Stimulated activated CD8-positive, alpha-beta memory T cell treated with anti-CD3 and anti-CD28 coated beads, Interleukin-15, amount 100 ng/mL, for 48 hours (primary cell): ENCODE results near the gene PXMP4.
A peak's percentile ranks its signal among the peaks of the same experiment; 100 is the strongest.
"Not testable (repeated sequence)": the region's sequence is repeated elsewhere in the genome, so short reads cannot be mapped to it uniquely, and the experiment has no call there.

Experiments used
- DNase-seq, 2 donors: peaks; one replicate each; pipeline ENCODE4 v3.0.0-alpha.2; 2020; ENCODE audit warnings: low read depth in 2 of 2

The PXMP4 gene

GRCh38 chr20:33719989-33720709, at the start of gene PXMP4:
Gene PXMP4 (minus strand): TSS chr20:33720310. CDS start chr20:33720207, 103 bp downstream.
- peak; percentile 80 to 81 for DNase-seq

DNA sequence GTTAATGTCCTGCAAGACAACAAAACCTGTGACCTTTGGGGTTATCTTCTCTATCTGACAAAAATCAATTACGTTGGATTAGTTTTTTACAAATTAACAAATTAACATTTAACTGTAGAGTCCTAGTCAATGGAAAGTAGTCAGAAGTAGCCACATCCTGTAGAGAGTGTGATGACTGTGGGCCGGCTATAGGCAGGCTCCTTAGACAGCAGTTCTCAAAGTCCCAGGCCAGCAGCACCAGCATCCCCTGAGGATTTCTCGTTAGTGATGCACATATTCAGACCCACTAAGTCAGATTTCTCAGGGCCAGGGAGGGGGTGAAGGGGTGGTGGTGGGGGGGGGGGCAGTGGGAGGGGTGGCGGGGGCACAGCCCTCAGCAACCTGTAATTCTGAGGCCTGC, 48.9 kb upstream of the PXMP4 start:
- no peak for DNase-seq

DNA sequence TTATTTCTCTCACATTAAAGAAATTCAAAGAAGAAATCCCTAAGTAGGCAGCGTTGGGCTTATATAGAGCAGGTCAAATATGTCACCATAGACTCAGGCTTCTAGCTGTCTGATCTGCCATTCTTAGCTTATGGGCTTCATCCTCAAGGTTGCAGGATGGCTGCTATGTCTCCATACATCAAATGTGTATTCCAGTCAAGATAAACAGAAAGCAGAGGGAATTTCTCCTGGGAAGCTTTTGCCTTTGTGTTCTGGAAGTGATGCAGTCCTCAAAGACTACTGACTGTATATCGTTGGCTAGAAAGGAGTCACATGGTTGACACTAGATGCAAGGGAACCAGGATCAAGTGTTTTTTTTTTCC, 47.6 kb upstream of the PXMP4 start:
- no peak for DNase-seq

DNA sequence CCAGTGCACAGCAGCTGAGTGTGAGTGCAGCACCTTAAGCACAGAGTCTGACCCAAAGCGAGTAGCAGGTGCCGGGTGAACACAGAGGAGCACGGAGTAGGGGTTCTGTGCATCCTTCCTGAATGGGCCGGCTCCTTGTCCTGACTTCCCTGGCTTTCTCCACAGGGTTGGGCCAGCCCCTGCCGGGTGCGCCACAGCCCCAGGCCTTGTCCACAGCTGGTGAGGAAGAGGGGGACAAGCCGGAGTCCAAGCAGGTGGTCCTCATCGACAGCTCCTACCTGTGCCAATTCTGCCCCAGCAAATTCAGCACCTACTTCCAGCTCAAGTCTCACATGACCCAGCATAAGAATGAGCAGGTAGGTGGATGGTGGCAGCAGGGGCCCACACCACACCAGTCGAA, 46.6 kb upstream of the PXMP4 start:
- DNase-seq, result no peak

DNA sequence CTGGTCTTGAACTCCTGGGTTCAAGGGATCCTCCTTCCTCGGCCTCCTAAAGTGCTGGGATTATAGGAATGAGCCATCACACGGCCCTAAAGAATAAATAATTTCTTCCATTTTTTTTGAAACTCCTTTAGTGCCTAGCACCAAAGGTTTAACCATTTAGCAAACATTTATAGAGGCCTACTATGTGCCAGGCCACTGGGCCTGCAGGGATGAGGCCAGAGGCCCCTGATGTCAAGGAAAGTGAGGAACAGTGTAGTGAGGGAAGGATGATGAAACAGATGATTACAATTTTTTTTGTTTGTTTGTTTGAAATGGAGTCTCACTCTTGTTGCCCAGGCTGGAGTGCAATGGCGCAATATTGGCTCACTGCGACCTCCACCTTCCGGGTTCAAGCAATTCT, 45.5 kb upstream of the PXMP4 start:
- no peak for DNase-seq

DNA sequence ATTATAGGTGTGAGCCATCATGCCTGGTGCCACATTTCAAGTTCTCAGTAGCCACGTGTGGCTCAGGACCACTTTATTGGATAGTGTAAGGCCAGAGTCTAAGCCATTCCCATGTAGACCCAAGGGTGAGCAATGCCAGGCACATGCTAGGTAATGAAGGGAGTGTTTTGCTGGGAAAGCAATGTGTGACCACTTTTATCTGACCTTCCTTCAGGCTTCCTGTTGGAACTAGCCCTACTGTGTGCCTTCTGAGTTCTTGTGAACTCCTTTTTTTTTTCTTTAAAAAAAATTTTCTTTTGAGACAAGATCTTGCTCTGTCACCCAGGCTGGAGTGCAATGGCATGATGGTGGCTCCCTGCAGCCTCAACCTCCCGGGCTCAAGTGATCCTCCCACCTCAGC, 45.0 kb upstream of the PXMP4 start:
- DNase-seq, result no peak

DNA sequence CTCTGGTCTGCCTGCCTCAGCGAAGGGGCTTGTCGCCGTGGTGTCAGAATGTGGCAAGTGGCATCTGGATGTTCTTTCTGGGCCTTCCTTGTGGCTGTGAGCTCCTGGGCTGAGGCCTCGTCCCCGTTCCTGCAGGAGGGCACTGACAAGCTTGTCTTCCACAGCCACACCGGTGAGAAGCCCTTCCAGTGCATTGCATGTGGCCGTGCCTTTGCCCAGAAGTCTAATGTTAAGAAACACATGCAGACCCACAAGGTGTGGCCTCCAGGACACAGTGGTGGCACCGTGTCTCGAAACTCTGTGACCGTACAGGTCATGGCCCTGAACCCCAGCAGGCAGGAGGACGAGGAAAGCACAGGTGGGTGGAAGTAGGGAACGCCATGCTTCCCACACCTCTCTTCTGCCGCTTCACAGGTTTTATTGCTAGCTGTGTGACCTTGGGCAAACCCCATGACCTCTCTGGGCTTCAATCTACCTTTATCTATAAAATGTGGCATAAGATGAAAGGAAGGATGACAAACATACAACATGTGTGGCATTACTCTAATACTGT, 41.7 kb upstream of the PXMP4 start:
- no peak for DNase-seq

DNA sequence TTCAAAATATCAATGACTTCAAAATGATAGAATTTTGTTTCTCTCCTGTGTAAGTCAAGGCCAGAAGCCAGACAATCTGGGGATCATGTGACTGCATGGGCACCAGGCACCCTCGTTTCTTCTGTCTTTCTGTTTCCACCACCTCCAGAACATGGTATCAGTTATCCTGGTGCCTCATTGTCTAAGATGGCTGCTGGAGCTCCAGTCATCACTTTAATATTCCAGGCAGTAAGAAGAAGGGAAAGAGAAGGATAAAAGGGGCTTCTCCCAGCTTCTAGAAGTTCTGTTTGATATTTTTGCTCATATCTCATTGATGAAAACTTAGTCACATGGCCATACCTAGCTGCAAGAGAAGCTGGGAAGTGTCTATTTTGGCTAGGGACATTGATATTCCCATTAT, 37.3 kb upstream of the PXMP4 start:
- no peak for DNase-seq

DNA sequence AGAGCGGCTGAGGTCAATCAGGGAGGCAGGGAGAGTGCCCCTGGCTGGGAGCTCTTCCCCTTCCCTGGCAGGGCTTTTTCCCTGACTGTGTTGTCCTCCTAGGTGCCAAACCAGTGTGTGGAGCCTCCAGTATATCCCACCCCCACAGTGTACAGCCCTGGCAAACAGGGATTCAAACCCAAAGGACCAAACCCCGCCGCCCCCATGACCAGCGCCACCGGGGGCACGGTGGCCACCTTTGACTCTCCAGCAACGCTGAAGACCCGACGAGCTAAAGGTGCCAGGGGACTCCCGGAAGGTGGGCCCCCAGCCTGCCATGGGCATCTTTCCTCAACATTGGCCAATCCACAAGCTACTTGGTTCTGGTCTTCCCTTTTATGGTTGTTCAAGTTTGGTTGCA, 36.9 kb upstream of the PXMP4 start:
- DNase-seq, result no peak

- DNase-seq, result not testable (repeated sequence)
These were observed 35.9 kb upstream of the PXMP4 start for GRCh38 chr20:33755936-33756490.

DNA sequence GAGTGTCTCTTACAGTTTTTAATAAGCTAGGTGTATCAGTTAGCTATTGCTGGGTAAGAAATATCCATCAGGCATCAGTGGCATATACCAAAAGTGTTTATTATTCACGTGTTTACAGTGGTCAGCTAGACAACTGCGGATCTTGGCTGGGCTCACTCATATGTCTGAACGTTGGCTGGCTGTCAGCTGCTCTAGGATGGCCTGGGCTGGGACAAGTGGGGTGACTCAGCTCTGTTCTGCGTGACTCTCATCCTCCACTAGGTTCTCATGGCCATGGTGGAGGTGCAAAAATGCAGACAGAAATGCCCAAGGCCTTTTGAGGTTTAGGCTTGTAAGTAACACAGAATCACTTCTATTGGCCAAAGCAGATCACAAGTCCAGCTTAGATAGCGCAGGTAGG, 33.7 kb upstream of the PXMP4 start:
- DNase-seq, result no peak

GRCh38 chr20:33753143-33753542, 33.0 kb upstream of the PXMP4 start:
- DNase-seq, result no peak

- DNase-seq, result no peak
These were observed 31.7 kb upstream of the PXMP4 start for GRCh38 chr20:33751775-33752174.

- no peak for DNase-seq
These were observed 26.4 kb upstream of the PXMP4 start for GRCh38 chr20:33746325-33746998.

DNA sequence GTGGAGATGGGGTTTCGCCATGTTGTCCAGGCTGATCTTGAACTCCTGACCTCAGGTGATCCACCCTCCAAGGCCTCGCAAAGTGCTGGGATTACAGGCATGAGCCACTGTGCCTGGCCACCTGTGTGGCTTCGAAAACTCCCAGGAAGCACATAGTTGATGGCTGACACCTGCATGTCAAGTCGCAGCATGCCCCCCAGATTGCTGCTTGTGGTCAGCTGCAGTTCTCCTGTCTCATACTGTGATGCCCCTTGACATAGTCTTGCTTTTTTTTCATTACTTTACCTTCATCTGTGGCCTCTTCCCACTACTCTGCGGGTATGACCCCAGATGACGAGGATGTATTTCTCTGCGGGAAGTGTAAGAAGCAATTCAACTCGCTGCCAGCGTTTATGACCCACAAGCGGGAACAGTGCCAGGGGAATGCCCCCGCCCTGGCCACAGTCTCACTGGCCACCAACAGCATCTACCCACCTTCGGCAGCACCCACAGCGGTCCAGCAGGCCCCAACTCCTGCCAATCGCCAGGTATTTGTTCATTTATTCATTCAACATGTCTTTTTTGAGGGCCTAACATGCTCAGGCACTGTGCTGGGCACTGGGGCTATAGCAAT, 24.8 kb upstream of the PXMP4 start:
- DNase-seq, result no peak

GRCh38 chr20:33744181-33744580, 24.1 kb upstream of the PXMP4 start:
- no peak for DNase-seq

GRCh38 chr20:33740189-33740588, 20.1 kb upstream of the PXMP4 start:
- DNase-seq, result no peak

- no peak for DNase-seq
These were observed 19.4 kb upstream of the PXMP4 start for GRCh38 chr20:33739493-33739892.

DNA sequence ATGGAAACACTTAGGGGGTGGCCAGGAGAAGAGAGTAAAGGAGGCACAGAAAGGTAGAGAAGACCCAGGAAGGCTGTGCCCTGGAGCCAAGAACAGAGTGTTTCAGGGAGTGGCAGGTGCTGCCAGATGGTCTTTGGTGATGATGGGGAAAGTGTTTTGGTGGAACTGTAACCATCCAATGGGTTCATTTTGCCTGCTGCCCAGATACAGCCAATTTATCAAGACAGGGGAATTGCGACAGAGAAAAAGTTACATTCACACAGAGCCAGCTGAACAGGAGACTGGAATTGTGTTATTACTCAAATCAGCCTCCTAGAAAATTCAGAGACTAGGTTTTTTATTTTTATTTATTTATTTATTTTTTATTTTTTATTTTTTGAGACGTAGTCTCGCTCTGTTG, 16.9 kb upstream of the PXMP4 start:
- no peak for DNase-seq

DNA sequence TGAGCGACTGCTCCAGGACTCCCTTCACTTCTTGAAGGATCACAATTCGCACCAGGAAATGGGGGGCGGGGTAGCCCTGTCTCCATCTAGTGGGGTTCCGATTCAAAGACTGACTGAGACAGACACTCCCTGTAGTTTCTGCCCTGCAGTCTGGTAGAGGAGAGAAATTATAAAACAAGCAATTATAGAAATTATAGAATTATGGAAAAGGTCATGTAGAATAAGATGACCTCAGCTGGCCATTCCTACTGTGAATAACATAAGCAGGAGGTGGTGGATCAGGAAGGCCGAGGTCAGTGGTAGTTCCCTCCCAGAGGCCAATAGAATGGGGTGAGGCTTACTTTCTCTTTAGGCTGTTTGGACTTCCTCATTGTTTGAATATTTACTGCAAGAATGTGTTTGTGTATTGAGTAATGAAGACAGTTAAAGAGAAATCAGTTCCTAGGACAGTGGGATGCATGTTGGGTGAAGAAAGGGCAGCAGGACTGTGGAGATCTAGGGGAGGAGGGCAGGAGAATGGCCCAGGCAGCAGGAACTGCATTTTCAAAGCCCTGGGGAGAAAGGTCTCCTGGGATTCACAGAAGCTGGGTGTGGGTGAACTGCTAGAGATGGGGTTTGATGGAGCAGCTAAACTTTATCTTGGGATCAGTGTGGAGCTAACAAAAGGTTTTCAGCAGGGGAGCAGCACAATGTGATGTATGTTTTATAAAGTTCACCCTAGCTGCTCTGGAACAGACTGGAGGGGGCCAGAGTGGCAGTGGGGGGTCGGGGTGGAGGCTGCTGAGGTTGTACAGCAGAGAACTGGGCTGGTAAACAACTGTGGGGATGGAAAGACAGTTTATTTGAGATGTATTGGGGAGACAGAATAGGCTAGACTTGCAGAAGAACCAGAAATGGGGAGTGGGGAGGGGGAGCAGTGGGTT, 13.8 kb upstream of the PXMP4 start:
- DNase-seq, result no peak

DNA sequence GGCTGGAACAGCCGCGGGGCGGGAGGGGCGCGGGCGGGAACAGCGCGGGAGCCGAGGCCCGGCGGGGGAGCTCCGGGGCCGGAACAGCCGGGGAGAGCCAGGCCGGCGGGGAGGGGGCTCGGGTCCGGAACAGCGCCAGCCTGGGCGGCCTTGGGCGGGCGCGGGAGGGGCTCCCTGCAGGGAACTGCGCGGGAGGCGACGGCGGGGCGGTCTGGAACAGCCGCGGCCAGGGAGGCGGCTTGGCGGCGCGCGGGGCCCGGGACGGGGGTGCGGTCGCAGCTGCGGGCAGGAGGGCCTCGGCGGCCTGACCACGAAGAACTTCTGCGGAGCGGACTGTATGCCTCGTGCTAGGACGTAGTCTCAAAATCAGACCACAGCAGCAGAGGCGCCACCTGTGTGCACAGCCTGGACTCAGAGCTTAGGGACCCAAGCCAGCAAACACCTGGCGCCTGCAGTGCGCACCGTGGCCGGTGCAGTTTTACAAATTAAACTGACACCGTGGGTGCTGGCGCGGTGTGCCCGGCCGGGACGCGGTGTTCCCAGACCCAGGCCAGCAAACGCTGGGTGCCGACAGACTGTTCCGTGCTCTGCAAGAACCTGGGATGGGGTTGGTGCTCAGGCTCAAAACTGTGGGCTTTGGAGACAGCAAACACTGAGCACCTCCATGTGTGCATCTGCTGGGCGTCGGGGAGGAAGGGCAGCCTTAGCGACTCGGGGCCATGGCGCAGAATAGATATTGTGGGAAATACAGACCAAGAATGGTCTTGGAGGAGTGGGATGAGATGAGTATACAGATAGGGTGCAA, 12.3 kb upstream of the PXMP4 start:
- peak in 1 of 2 donors; percentile 67 for DNase-seq
